Stimulated activated CD8-positive, alpha-beta memory T cell treated with anti-CD3 and anti-CD28 coated beads, Interleukin-15, amount 100 ng/mL, for 48 hours (primary cell): ENCODE data around the gene XYLT1.
A peak's percentile ranks its signal among the peaks of the same experiment; 100 is the strongest.
"Not testable (repeated sequence)": the region's sequence is repeated elsewhere in the genome, so short reads cannot be mapped to it uniquely, and the experiment has no call there.

ENCODE experiments used
- DNase-seq, 2 donors: peaks; one replicate each; pipeline ENCODE4 v3.0.0-alpha.2; 2020; ENCODE audit warnings: low read depth in 2 of 2

Gene XYLT1

DNA sequence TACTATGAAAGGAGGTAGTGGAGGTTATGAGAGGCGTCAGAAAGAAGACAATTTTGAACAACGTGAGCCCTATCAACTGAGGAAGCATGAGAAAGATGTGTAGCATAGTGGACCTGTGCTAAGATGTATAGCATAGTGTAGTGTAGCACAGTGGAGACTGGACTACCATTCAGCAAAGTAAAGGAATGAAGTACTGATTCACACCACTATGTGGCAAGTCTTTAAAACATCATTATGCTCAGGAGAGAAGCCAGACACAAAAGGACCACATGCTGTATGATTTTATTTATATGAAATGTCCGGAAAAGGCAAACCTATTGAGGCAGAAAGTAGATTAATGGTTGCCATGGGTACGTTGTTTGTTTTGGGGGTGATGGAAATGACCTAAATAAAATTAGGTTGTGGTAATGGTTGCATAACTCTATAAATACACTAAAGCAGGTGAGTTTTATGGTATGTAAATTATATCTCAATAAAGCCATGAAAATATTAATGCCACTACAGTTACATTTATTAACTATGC is 20.4 kb upstream of the XYLT1 start:
- no peak for DNase-seq

DNA sequence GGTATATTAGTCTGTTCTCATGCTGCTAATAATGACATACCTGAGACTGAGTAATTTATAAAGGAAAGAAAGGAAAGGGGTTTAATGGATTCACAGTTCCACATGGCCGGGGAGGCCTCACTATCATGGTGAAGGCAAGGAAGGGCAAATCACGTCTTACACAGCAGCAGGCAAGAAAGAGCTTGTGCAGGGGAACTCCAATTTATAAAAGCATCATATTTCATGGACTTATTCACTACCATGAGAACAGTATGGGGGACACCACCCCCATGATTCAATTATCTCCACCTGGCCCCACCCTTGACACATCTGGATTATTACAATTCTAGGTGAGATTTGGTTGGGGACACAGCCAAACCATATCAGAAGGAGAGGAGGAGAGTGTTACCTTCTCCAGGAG is 17.7 kb upstream of the XYLT1 start:
- no peak for DNase-seq

DNA sequence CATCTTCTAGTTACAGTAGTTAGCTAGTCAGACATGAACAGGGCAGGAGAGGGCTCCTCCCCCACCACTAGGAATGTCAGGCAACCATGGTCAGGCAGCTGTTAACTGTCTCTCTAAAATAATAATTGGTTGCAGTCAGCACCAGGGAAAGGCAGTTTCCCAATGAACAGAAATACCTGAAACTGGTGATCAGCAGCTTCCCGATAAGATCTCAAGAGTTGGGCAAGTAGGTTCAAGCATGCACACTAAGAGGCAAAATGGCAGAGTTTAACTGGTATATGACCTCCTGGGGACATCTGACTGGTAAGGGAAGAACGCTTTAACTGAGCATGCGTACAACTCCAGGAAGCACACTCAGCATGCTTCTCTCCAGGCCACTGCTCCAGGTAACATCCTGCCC is 12.6 kb upstream of the XYLT1 start:
- DNase-seq, result no peak

DNA sequence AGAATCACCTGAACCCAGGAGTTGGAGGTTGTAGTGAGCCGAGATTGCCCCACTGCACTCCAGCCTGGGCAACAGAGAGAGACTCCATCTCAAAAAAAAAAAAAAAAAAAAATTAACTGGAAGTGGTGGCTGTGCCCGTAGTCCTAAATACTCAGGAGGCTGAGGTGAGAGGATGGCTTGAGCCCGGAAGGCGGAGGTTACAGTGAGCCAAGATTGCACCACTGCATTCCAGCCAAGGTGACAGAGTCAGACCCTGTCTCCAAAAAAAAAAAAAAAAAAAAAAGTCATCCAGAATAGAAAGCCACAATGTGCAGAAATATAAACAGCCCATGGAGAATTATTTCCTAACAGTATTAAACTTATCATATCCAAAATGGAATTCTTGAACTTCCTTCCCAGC is 11.6 kb upstream of the XYLT1 start:
- DNase-seq, result not testable (repeated sequence)

DNA sequence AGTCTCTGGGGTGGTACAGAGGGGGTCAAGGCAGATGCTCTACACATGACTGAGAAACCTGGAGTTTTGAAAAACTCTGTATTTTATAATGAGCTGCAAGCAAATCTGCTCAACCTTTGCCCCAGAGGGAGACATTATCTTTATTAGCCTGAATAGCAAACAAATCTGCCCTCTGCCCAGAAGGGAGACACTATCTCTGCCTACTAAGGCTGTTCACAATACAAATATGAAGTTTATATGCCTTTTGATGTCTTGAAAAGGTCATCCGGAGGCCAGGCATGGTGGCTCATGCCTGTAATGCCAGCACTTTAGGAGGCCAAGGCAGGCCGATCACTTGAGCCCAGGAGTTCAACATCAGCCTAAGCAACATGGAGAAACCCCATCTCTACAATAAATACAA is 11.0 kb upstream of the XYLT1 start:
- no peak for DNase-seq

DNA sequence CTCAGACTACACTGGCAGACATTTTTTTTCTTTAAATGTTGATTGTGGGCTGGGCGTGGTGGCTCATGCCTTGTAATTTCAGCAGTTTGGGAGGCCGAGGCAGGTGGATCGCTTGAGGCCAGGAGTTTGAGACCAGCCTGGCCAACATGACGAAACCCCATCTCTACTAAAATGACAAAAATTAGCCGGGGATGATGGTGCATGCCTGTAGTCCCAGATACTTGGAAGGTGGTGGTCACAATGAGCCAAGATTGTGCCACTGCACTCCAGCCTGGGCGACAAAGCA is 6.4 kb upstream of the XYLT1 start:
- not testable (repeated sequence) for DNase-seq

DNA sequence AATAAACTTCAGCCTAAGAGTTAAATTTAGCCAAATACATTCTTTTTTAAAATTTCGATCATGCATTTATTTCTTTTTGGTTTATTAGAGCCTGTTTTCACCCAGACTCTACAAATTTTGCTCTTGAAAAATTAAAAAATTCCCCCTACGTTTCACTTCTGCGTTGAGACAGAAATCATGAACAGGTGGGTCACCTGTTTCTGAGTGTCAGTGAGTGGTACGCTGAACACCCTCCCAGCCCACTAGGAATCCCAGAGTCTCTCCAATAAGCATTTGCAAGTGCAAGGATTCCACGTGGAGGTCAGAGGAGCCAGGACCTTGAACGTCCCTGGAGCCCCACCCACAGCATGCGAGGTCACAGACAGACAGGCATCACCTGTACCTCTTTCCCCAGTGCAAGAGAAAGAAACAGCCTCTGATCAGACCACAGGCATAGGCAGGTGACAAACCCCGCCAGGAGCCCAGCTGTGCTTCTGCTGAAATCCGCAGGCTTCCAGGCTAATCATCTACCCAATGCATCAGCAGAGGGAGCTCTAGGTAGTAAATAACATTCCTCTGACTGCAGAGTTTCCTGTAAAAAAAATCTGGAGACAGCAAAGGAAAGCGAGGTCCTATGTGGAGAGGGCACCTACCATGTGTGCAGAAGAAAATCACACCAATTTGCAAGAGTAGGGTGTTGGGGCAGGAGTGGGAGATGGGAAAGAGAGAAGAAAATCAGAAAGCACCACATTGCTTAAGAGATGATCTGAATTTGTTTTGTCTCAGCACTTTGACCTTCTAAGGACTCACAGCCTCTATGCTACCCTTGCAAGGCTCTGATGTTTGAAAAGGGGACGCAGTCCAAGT is 5.9 kb upstream of the XYLT1 start:
- no peak for DNase-seq

DNA sequence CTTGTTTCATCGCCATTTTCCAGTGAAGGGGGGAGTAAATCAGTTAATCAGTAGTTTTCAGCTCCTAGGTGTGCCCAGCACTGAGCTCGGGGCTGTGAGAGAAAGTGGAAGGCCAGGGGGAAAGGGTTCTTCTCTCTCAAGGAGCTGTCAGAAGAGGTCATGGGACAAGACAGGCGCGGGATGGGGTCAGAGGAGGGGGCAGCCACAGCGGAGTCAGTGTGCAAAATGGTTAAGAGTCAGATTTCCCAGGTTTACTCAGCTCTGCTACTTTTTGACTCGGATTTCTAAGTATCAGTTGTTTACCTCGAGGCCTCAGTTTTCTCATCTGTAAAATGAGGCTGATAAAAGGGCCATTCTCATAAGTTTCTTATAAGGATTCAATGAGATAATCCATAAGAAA is 4.3 kb upstream of the XYLT1 start:
- DNase-seq, result peak in 1 of 2 donors; percentile 27

DNA sequence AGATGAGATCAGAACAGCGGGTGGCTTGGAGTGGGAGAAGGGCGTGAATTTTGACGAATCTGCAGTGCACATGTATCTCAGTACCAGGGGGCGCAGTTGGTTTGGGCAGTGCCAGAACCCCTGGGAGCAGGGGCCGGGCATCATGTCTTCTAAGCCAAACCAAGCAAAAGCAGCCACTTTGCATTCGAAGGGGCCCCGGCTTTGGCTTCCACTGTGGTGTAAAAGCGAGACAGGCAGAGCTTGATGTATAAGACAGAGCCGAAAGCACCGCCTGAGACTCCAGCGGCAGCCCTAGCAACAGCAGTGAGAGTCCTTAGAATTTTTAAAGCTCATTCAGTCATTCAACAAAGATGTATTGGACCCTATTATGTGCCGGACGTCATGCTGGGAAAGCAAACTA is 3.8 kb upstream of the XYLT1 start:
- DNase-seq, result no peak

DNA sequence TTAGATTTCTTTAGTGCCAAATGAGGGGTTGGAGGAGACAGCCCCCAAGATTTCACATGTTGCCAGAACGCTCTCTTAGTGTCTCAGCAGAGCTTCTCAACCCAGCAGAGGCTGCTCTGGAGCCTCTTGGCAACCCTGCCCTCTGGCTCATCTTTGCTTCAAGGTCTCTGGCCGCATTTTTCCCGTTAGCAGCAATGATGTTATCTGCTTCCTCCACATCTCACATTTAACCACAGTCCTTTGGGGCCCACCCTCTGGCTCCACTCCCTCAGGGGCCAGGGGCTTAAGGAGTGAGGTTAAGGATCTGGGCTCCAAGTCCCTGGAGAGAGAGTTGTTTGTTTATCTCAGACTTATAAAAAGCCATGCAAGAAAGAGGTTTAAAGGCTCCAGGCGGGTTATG is 3.3 kb upstream of the XYLT1 start:
- DNase-seq, result no peak

DNA sequence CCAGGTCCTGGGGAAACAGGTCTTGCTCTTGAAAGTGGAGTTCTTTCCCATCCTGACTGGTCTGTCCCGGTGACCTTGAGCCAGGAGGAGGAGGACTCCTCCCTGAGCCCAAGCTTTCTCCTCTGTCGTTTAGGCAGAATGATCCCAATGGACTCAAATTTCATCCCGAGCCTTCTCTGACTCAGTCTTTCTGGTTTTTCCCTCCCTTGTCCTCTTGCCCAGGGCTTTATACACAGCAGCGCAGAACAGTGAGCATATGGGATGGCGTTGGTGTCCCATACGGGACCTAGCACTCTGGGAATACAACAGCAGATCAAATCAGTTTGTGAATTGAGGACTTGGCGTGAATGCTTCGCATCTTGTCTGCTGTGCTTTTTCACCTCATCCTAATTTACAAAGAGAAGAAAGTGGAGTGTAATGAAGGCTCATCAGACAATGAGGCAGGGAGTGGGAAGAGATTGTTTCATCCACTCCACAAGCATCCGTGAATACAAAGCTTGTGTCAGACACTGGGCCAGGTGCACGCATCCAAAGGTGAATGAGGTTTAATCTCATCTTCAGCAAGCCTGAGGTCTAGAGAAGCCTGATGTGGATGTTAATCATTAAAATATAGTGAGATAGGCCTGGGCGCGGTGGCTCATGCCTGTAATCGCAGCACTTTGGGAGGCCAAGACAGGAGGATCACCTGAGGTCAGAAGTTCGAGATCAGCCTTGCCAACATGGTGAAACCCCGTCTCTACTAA is 1.1 kb upstream of the XYLT1 start:
- DNase-seq, result no peak

DNA sequence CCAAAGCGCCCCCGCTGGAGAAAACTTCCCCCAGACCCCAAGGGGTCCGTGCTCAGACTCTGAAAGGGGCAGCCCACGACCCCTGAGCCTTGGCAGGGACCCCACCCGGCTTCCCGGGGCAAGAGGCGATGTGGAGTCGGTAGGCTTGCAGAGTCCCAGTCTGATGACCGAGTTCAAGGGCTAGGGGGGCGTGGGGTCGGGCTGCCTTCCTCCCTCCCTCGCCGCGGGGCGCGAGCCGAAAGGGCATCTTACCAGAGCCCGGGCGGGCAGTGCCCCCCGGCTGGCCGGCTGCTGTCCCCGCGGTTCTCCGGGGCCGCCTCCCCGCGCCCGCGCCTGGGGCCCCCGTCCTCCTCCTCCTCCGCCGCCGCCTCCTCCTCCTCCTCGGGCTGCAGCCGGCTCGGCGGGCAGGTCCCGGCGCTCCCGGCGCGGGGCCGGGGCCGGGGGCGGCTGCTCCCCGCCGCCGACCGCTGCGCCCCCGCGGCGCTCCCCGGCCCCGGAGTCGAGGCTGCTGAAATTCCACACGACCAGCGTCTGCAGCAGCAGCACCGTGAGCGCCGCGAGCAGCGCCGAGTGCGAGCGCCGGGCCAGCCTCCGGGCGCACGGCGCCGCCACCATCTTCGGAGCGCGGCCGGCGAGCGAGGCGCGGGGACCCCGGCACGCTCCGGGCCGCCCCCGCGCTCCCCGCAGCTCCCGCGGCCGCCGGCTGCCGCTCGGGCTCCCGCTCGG is 415 bp downstream of the XYLT1 start:
- DNase-seq, result no peak

DNA sequence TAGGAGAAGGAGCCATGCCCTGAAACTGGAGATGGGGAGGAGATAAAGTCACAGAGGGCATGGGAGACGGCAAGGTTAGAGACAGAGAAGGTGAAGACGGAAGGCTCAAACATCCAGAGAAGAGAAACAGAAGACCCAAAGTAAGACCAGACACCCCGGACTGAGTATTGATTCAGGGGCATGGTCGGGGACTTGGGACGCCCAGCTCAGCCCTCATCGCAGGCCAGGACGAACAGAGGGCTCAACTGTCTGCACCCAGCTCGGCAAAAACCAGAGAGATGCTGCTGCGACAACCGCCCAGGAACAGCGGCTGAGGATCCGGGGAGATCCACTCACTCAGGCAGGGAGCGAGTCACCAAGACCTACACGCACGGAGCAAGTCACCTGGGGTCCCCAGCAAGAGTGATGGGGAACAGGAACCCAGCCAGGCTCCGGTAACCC is 999 bp downstream of the XYLT1 start:
- no peak for DNase-seq

DNA sequence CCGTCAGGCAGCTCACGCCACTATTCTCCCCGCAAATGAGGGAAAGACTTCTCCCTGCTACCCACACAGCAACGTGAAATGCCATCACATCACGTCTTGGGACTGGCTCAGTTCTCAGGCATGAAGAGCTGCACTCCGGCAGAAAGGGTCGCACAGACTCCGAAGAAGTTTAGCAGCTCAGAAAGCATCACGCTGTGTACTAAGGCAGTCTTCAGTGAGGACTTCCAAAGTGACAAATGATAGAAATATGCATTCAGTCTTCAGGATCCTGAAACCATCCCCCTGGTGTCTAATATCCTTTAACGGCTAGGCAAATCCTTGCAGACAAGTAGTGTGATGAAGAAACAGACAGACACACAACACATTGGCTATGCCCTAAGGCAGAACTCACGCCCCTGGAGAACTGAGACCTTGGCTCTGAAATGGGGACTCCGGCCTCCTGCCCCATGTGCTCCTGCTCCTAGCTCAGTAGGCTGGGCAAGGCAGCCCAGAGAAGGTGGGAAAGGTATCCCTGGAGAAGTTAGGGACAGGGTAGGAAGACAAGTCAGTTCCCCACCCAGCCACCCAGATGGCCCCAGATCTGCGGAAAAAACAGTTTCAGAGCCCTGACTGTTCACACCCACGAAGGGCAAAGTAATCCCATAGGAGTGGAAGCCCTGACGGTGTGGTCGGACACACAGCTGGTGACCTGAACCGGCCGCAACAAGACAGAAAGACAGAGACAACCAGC is 1.6 kb downstream of the XYLT1 start:
- no peak for DNase-seq

DNA sequence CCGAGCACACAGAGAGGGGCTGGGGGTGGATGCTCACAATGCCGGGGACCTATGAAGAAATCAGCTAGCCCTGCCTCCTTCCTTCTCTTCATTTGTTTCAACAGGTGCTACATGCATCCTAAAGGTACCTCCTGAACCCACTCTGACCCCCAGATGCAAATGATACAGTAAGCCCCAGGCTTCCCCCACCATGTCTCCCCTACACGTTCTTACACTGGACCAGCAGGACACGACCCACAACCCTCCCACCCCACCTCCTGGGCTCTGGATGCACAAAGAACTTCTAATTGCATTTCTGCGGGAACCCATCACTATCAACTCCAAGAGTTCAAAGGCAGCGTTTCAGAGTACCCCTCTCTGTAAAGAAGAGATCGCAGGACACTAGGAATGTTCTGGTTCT is 2.1 kb downstream of the XYLT1 start:
- DNase-seq, result no peak

DNA sequence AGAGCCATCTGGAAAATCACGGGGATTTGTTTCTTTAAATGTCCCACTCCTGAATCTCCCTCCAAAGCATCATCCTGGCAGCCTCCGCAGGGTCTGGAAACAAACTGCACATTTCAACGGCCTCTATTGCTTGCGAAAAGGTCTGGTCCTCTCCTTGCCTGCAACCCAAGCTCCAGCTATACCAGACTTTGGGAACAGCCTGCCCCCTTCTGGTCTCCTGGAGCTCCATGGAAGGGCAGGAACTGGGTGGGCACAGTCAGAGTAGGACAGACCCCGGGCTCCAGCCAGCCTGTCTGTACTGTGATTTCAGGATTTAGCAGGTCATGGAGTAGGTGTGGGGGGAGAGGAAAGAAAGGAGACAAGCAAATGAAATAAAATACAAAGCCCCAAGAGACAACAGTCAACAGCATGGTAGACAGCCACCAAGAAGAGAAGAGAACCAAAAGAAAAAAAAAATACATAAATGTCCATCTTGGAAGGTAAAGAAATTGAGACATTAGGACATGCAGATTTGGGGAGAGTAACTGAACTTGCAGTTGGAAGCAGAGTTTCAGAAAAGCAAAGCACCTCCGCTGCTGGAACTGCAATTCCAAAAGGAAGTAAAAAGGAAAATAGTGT is 2.7 kb downstream of the XYLT1 start:
- no peak for DNase-seq

DNA sequence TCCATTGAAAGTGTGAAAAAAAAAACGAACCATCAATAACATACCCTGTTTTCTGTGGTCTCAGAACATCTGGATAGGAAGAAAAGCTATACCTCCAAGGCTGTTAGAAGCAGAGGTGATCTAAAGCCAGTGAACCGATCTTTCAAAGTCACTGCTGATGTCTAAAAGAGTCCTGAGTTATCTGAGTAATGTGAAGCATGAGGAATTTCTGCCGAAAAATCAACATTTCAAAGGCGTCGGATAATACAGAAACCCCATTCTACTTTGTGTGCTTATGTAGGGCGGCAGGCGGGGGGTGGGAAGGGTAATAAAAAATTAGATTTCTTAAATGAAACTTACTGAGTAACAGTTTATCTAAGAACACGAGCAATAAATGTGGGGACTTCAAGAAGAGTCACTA is 3.9 kb downstream of the XYLT1 start:
- no peak for DNase-seq

DNA sequence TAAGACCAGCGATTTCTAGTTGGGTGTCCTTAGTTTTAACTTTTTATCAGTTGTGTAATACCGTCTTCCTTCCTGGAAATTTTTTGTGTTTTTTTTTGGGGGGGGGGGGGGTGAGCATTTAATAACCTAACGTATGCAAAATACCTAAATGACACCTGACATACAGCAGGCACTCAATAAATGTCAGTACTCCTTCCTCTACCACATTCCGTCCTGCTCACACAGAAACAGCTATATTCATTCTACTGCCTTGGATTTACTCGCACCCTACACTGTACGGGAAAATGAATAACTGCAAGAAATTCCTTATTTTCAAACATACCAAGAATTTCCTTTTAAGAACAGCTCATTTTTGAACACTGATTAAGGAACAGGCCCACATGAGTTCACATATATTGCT is 5.3 kb downstream of the XYLT1 start:
- DNase-seq, result no peak

DNA sequence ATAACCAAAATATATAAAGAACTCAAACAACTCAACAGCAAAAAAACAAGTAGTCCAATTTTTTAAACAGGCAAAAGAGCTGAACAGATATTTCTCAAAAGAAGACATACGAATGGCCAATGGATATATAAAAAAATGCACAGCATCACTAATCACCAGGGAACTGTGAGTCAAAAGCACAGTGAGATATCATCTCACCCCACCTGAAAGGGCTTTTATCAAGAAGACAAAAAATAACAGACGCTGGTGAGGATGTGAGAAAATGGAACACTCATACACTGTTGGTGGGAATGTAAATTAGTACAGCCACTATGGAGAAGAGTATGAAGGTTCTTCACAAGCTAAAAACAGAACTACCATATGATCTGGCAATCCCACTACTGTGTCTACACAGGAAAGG is 7.4 kb downstream of the XYLT1 start:
- no peak for DNase-seq

DNA sequence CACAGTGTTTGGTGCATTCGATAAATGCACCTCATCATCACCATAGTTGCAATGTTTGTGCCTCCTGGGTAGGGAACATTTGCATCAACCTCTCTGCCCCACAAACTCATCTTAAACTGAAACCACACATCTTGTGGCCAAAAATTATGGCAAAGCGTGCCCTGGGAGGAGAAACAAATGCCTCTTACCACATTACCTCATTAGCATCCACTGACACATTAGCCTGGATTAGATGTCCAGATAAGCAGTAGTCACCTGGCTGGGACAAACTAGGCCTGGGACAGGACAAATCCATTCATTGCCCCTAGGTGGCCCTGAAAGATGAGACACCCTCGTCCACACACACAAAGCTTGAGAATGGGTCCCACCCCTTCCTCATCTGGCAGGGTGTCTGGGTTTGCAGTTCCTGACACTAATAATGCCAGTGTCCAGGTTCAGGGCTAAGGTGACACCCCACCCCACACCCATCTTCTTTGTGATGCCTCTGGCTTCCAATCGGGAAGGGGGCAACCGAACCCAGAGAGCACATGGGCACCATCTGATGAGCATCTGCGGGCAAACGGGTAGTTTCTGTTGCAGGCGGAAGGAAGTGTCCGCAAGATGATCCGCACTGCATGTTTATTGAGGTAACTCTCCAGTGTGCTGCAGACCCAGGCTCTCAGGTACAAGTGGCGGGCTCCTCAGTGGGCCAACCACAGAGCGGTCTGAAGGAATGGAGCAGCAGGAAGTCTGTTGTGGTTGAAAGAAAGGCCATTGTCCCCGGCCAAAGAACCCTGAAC is 8.6 kb downstream of the XYLT1 start:
- DNase-seq, result no peak

DNA sequence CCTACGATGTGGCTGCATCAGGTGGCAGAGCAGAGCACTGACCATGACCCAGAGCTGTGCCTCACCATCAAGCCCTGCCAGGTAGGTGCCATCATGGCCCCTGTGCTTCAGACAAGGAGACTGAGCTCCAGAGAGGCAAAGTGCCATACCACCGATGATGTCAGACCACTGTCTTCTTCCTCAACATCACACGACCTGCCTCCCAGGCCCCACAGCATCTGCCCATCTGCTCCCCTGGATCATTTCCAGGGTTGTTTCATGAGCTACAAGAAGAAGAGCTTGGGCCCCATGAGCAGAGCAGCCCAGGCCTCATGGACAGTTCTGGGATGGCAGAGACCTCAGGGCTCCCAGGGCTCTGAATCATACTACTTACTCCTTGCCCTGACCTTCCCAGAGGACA is 9.9 kb downstream of the XYLT1 start:
- DNase-seq, result no peak
